H9 (cell line): ENCODE data around the gene TTYH2. TPM values are rescaled to one million over a fixed set of nuclear protein-coding genes. Genes with fewer than 3 reads are reported as not detected.
"Not testable (repeated sequence)": the region's sequence is repeated elsewhere in the genome, so short reads cannot be mapped to it uniquely, and the experiment has no call there.

Experiments
- DNase-seq: peaks from one replicate; pipeline ENCODE4 v3.0.0-alpha.2; 2017
- H2AFZ ChIP-seq: one replicate; pipeline ENCODE4 v1.6.1; 2013; ENCODE audit warnings: mild to moderate bottlenecking, low read length, control low read depth, moderate library complexity
- H2AK5ac ChIP-seq: 2 replicates; pipeline ENCODE4 v1.6.1; 2013; ENCODE audit warnings: low read length, control low read depth, mixed read lengths; ENCODE audit not compliant: insufficient read length
- H2BK120ac ChIP-seq: one replicate; pipeline ENCODE4 v1.6.1; 2013; ENCODE audit warnings: low read depth, mild to moderate bottlenecking, low read length, control low read depth, inconsistent platforms; ENCODE audit not compliant: poor library complexity, severe bottlenecking
- H2BK12ac ChIP-seq: 2 replicates; pipeline ENCODE4 v1.6.1; 2013; ENCODE audit warnings: low read length, control low read depth, mixed read lengths, low read depth; ENCODE audit not compliant: insufficient read length
- H2BK15ac ChIP-seq: 2 replicates; pipeline ENCODE4 v1.6.1; 2013; ENCODE audit warnings: low read depth, low read length, control low read depth
- H2BK20ac ChIP-seq: one replicate; pipeline ENCODE4 v1.6.1; 2013; ENCODE audit warnings: low read depth, mild to moderate bottlenecking, low read length, control low read depth, inconsistent platforms; ENCODE audit not compliant: poor library complexity, severe bottlenecking
- H2BK5ac ChIP-seq: 2 replicates; pipeline ENCODE4 v1.6.1; 2013; ENCODE audit warnings: low read length, control low read depth, mixed read lengths; ENCODE audit not compliant: insufficient read length
- H3K14ac ChIP-seq: 2 replicates; pipeline ENCODE4 v1.6.1; 2013; ENCODE audit warnings: low read length, control low read depth; ENCODE audit not compliant: insufficient read depth
- H3K18ac ChIP-seq: 2 replicates; pipeline ENCODE4 v1.6.1; 2013; ENCODE audit warnings: low read depth, mild to moderate bottlenecking, mixed read lengths, low read length, control low read depth; ENCODE audit not compliant: insufficient read length
- H3K23ac ChIP-seq: 2 replicates; pipeline ENCODE4 v1.6.1; 2013; ENCODE audit warnings: low read length, control low read depth, mixed read lengths, low read depth; ENCODE audit not compliant: insufficient read length
- H3K23me2 ChIP-seq: 2 replicates; pipeline ENCODE4 v1.6.1; 2013; ENCODE audit warnings: low read depth, mild to moderate bottlenecking, mixed read lengths, low read length, control low read depth; ENCODE audit not compliant: insufficient read length, poor library complexity, severe bottlenecking
- H3K27ac ChIP-seq: 2 replicates; pipeline ENCODE4 v1.5.1; 2013; ENCODE audit warnings: low read length, control low read depth, mixed read lengths, low read depth; ENCODE audit not compliant: insufficient read length
- H3K27me3 ChIP-seq: 2 replicates; pipeline ENCODE4 v1.6.1; 2013; ENCODE audit warnings: low read length, control low read depth, inconsistent platforms; ENCODE audit not compliant: insufficient read depth
- H3K4ac ChIP-seq: 2 replicates; pipeline ENCODE4 v1.6.1; 2013; ENCODE audit warnings: low read depth, mild to moderate bottlenecking, control low read depth, inconsistent platforms, low read length, moderate library complexity
- H3K4me1 ChIP-seq: 2 replicates; pipeline ENCODE4 v1.6.1; 2013; ENCODE audit warnings: low read length, control low read depth, inconsistent platforms; ENCODE audit not compliant: insufficient read depth
- H3K4me2 ChIP-seq: 2 replicates; pipeline ENCODE4 v1.6.1; 2013; ENCODE audit warnings: low read length, control low read depth, mixed read lengths; ENCODE audit not compliant: insufficient read length, insufficient read depth
- H3K56ac ChIP-seq: 2 replicates; pipeline ENCODE4 v1.6.1; 2013; ENCODE audit warnings: low read depth, mild to moderate bottlenecking, mixed read lengths, low read length, control low read depth; ENCODE audit not compliant: insufficient read length
- H3K79me1 ChIP-seq: 2 replicates; pipeline ENCODE4 v1.6.1; 2013; ENCODE audit warnings: low read depth, mild to moderate bottlenecking, moderate library complexity, low read length, control low read depth, inconsistent platforms; ENCODE audit not compliant: insufficient read depth, poor library complexity, severe bottlenecking
- H3K79me2 ChIP-seq: 2 replicates; pipeline ENCODE4 v1.6.1; 2013; ENCODE audit warnings: low read length, control low read depth, inconsistent platforms; ENCODE audit not compliant: insufficient read depth
- H3K9ac ChIP-seq: 2 replicates; pipeline ENCODE4 v1.6.1; 2013; ENCODE audit warnings: low read length, control low read depth, mixed read lengths; ENCODE audit not compliant: insufficient read length; ENCODE audit errors: extremely low read depth
- H3K9me3 ChIP-seq: one replicate; pipeline ENCODE4 v1.6.1; 2013; ENCODE audit warnings: low read depth, low read length, inconsistent platforms; ENCODE audit not compliant: control insufficient read depth
- H3T11ph ChIP-seq: one replicate; pipeline ENCODE4 v1.6.1; 2013; ENCODE audit warnings: mild to moderate bottlenecking, low read length, control low read depth, inconsistent platforms
- H4K20me1 ChIP-seq: one replicate; pipeline ENCODE4 v1.6.1; 2013; ENCODE audit not compliant: control insufficient read depth, insufficient read length, insufficient read depth
- H4K5ac ChIP-seq: 2 replicates; pipeline ENCODE4 v1.6.1; 2013; ENCODE audit warnings: low read depth, mild to moderate bottlenecking, mixed read lengths, low read length, control low read depth; ENCODE audit not compliant: insufficient read length
- H4K8ac ChIP-seq: replicated peaks from 2 replicates; pipeline ENCODE4 v1.6.1; 2013; ENCODE audit warnings: low read length, control low read depth, mixed read lengths, low read depth; ENCODE audit not compliant: insufficient read length
- H4K91ac ChIP-seq: 2 replicates; pipeline ENCODE4 v1.6.1; 2013; ENCODE audit warnings: low read depth, mild to moderate bottlenecking, moderate library complexity, mixed read lengths, low read length, control low read depth; ENCODE audit not compliant: insufficient read length
- H3K27ac Mint-ChIP-seq, 3 experiments: 2 replicates in 2 of 3; 3 replicates in 1 of 3; pipeline ENCODE4 v1.8.0; 2020 to 2021; ENCODE audit warnings: mixed read lengths in 3 of 3, mild to moderate bottlenecking in 1 of 3, moderate library complexity in 1 of 3
- H3K27me3 Mint-ChIP-seq: 2 replicates; pipeline ENCODE4 v1.8.0; 2021; ENCODE audit warnings: low read depth, mild to moderate bottlenecking, moderate library complexity, mixed read lengths
- H3K36me3 Mint-ChIP-seq, 3 experiments: 2 replicates in 2 of 3; 3 replicates in 1 of 3; pipeline ENCODE4 v1.8.0; 2020 to 2021; ENCODE audit warnings: low read depth in 3 of 3, mixed read lengths in 3 of 3; ENCODE audit not compliant: insufficient read depth in 1 of 3
- H3K4me1 Mint-ChIP-seq, 2 experiments: 2 replicates each; pipeline ENCODE4 v1.8.0; 2020; ENCODE audit warnings: mixed read lengths in 2 of 2
- H3K4me3 Mint-ChIP-seq, 2 experiments: 2 replicates in 1 of 2; 3 replicates in 1 of 2; pipeline ENCODE4 v1.8.0; 2020 to 2021; ENCODE audit warnings: mild to moderate bottlenecking in 2 of 2, mixed read lengths in 2 of 2, moderate library complexity in 1 of 2
- H3K9me3 Mint-ChIP-seq, 2 experiments: 2 replicates in 1 of 2; 3 replicates in 1 of 2; pipeline ENCODE4 v1.8.0; 2020; ENCODE audit warnings: mild to moderate bottlenecking in 2 of 2, mixed read lengths in 2 of 2, moderate library complexity in 1 of 2
- WGBS: extraction: QIAGEN DNeasy Blood & Tissue Kit; methylation state at CpG from one replicate; pipeline ENCODE4 v1.1.7; 2013; ENCODE audit warnings: missing lambda C conversion rate, low lambda C conversion rate, mixed read lengths; ENCODE audit not compliant: insufficient read length; ENCODE audit errors: extremely low coverage; 5-methylcytosine and 5-hydroxymethylcytosine counted together
- total RNA-seq: library from RNA; stranded (reverse); gene quantifications from 2 replicates; pipeline ENCODE4 v1.2.1, GENCODE V29; 2021
- TF ChIP-seq, protein P1 (sequence below): fragments of 200-600 bp; sonication (generic); conservative IDR thresholded peaks from 3 replicates; pipeline ENCODE4 v1.8.0; 2021; ENCODE audit warnings: antibody characterized with exemption, mild to moderate bottlenecking

The TTYH2 gene
- total RNA-seq, 1 experiment from 2014 or later = 1.6 TPM

DNA sequence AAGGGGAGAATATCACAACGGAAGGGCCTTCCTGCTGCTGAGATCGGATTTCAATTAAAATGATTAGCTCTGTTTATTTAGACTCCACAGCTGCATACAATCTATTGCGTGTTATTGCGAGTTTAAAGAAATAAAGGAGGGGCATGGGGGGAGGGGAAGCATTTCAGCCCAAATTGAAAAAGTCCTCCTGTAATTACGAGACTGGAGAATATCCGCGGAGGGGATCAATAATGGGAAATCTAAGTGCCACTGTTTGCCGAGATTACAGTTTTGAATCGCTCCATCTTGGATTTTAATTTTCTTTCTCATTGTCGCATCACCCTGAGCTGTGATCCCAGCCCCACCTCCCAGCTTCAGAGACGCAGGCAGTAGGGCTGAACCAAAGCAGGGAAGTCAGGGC is 25.6 kb upstream of the TTYH2 start:
- Histone ChIP-seq H3K9me3 (no peaks in the 10 kb centered on the region), H4K20me1 (peaks cover 4% of the 10 kb centered on the region), H3K56ac (no peak overlapping the region), H3K79me1 (no peaks in the 10 kb centered on the region), H3K4me2 (no peak overlapping the region), H4K8ac (no peak overlapping the region), H3K9ac (no peak overlapping the region), H3K27ac (no peak overlapping the region), H3K23me2 (no peaks in the 10 kb centered on the region), H3K14ac (no peak overlapping the region), H4K91ac (no peak overlapping the region), H3K4me1 (no peaks in the 10 kb centered on the region), H2AFZ (no peak overlapping the region), H2BK12ac (no peak overlapping the region), H2BK20ac (no peak overlapping the region), H2AK5ac (no peak overlapping the region), H3K4ac (no peak overlapping the region), H2BK120ac (no peak overlapping the region), H3K79me2 (no peaks in the 10 kb centered on the region), H4K5ac (no peak overlapping the region), H2BK5ac (no peak overlapping the region), H3K23ac (no peak overlapping the region), H3K18ac (no peak overlapping the region), H3T11ph (no peak overlapping the region), H3K27me3 (no peaks in the 10 kb centered on the region), H2BK15ac (no peak overlapping the region)
- Mint-ChIP-seq H3K27me3 (peaks cover 6% of the 10 kb centered on the region), H3K4me1 (peaks cover 10 to 27% of the 10 kb centered on the region in 2 experiments), H3K9me3 (no peaks in the 10 kb centered on the region; a peak in 3 of 5 replicates), H3K27ac (no peak overlapping the region), H3K36me3 (no peaks in the 10 kb centered on the region), H3K4me3 (no peak overlapping the region)
- no CpG with 5 or more reads among the region's 11 CpGs for WGBS
- TF ChIP-seq, protein P1, sequence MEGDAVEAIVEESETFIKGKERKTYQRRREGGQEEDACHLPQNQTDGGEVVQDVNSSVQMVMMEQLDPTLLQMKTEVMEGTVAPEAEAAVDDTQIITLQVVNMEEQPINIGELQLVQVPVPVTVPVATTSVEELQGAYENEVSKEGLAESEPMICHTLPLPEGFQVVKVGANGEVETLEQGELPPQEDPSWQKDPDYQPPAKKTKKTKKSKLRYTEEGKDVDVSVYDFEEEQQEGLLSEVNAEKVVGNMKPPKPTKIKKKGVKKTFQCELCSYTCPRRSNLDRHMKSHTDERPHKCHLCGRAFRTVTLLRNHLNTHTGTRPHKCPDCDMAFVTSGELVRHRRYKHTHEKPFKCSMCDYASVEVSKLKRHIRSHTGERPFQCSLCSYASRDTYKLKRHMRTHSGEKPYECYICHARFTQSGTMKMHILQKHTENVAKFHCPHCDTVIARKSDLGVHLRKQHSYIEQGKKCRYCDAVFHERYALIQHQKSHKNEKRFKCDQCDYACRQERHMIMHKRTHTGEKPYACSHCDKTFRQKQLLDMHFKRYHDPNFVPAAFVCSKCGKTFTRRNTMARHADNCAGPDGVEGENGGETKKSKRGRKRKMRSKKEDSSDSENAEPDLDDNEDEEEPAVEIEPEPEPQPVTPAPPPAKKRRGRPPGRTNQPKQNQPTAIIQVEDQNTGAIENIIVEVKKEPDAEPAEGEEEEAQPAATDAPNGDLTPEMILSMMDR = no peak
- no peak for DNase-seq

DNA sequence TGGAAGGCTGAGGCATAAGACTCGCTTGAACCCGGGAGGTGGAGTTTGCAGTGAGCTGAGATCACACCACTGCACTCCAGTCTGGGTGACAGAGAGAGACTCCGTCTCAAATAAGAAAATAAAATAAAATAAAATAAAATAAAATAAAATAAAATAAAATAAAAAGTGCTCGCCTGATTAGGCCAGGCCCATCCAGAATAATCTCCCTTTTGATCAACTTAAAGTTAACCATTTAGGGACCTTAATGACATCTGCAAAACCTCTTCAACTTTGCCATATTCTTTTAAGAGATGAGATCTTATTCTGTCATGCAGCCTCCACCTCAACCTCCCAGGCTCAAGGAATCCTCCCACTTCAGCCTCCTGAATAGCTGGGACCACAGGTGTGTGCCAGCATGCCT is 24.7 kb upstream of the TTYH2 start:
- not testable (repeated sequence) for H3K79me2 ChIP-seq, H3K23ac ChIP-seq, H3K4me1 ChIP-seq, H3K14ac ChIP-seq, H3K36me3 Mint-ChIP-seq, H3K23me2 ChIP-seq, H3K4me2 ChIP-seq, H3K56ac ChIP-seq, H2BK15ac ChIP-seq, H3K4me3 Mint-ChIP-seq, H4K91ac ChIP-seq, DNase-seq, H3K9me3 ChIP-seq, H2BK120ac ChIP-seq, H3K27ac Mint-ChIP-seq, H3K4ac ChIP-seq, H3T11ph ChIP-seq, H4K8ac ChIP-seq, H3K27me3 Mint-ChIP-seq, H3K27me3 ChIP-seq, H3K9me3 Mint-ChIP-seq, H4K5ac ChIP-seq, H3K18ac ChIP-seq, H2AFZ ChIP-seq, H2BK12ac ChIP-seq, H2AK5ac ChIP-seq, H3K9ac ChIP-seq, H2BK20ac ChIP-seq, H3K79me1 ChIP-seq, H2BK5ac ChIP-seq, H4K20me1 ChIP-seq, H3K27ac ChIP-seq
- no CpG with 5 or more reads among the region's 4 CpGs for WGBS
- H3K4me1 Mint-ChIP-seq = peaks cover 10 to 32% of the 10 kb centered on the region in 2 experiments
